Endothelial cell of umbilical vein (primary cell): Measurements from ENCODE around the gene AMIGO1. TPM values are rescaled to one million over a fixed set of nuclear protein-coding genes. Genes with fewer than 3 reads are reported as not detected.

Experiments
- BruUV-seq: library from RNA; stranded (reverse); fragments of 400-500 nt; replicated peaks from 2 replicates; lab custom pipeline; 2021; lab: Mats Ljungman, UMichigan
- CTCF ChIA-PET: fragments of 300-600, 350-600 bp; sonication (Branson Sonifier 250); formaldehyde crosslinking; loops from one replicate; lab custom pipeline; 2021; ENCODE audit warnings: antibody characterized with exemption, inconsistent platforms; lab: Charles Lee
- POLR2A ChIA-PET: fragments of 300-600, 350-600 bp; sonication (Branson Sonifier 250); formaldehyde crosslinking; loops from one replicate; lab custom pipeline; 2021; ENCODE audit warnings: antibody characterized with exemption, inconsistent platforms; lab: Charles Lee
- DNase-seq: peaks from one replicate; pipeline ENCODE4 v3.0.0-alpha.2; 2011; ENCODE audit warnings: low read depth, low spot score
- FAIRE-seq: peaks from 2 replicates; lab custom pipeline; 2011; peaks lifted over from hg19 to GRCh38; lab: Jason Lieb, UNC
- H2AFZ ChIP-seq: 2 replicates; pipeline ENCODE4 v1.6.0; 2012; ENCODE audit warnings: low read depth, low read length, control low read depth, inconsistent platforms
- H3K27ac ChIP-seq: 2 replicates; pipeline ENCODE4 v1.5.1; 2011; ENCODE audit warnings: low read depth, mild to moderate bottlenecking, control low read depth, low read length, moderate library complexity; ENCODE audit not compliant: insufficient read depth
- H3K27me3 ChIP-seq, 2 experiments: 2 replicates each; pipeline versions ENCODE4 v1.6.0 to v1.6.1; 2011; ENCODE audit warnings: low read length in 2 of 2, mixed read lengths in 1 of 2; ENCODE audit not compliant: control insufficient read depth in 2 of 2, insufficient read depth in 2 of 2
- H3K36me3 ChIP-seq, 2 experiments: 2 replicates in 1 of 2; 3 replicates in 1 of 2; pipeline ENCODE4 v1.5.1; 2011; ENCODE audit warnings: low read length in 2 of 2, mild to moderate bottlenecking in 1 of 2, moderate library complexity in 1 of 2; ENCODE audit not compliant: control insufficient read depth in 2 of 2, insufficient read depth in 2 of 2; ENCODE audit errors: extremely low read depth in 1 of 2
- H3K4me1 ChIP-seq: 3 replicates; pipeline ENCODE4 v1.5.1; 2011; ENCODE audit warnings: mild to moderate bottlenecking, low read length; ENCODE audit not compliant: control insufficient read depth, insufficient read depth; ENCODE audit errors: extremely low read depth
- H3K4me2 ChIP-seq: 2 replicates; pipeline ENCODE4 v1.6.1; 2011; ENCODE audit warnings: low read length, control low read depth, mixed read lengths; ENCODE audit not compliant: insufficient read depth
- H3K4me3 ChIP-seq, 3 experiments: fragments of 200-600 bp in 1 of 3; sonication (generic), shearing (Covaris generic) in 1 of 3; replicated peaks in 1 of 3; 2 replicates each; pipeline ENCODE4 v1.5.1; 2011 to 2016; ENCODE audit warnings: control low read depth in 3 of 3, low read length in 3 of 3, mild to moderate bottlenecking in 2 of 3, inconsistent platforms in 1 of 3, low read depth in 1 of 3, moderate library complexity in 1 of 3; ENCODE audit not compliant: insufficient read depth in 1 of 3
- H3K79me2 ChIP-seq: 2 replicates; pipeline ENCODE4 v1.6.0; 2012; ENCODE audit warnings: low read length, inconsistent platforms; ENCODE audit not compliant: control insufficient read depth, insufficient read depth
- H3K9ac ChIP-seq: replicated peaks from 2 replicates; pipeline ENCODE3; 2011; ENCODE audit warnings: low read length, control low read depth; ENCODE audit not compliant: insufficient read depth; ENCODE audit errors: extremely low read depth
- H3K9me1 ChIP-seq: replicated peaks from 3 replicates; pipeline ENCODE4 v1.6.0; 2011; ENCODE audit warnings: mild to moderate bottlenecking, low read length; ENCODE audit not compliant: control insufficient read depth, insufficient read depth; ENCODE audit errors: extremely low read depth
- H3K9me3 ChIP-seq: replicated peaks from 2 replicates; pipeline ENCODE4 v1.5.1; 2012; ENCODE audit warnings: low read length, inconsistent platforms; ENCODE audit not compliant: control insufficient read depth, insufficient read depth
- H4K20me1 ChIP-seq: replicated peaks from 2 replicates; pipeline ENCODE3; 2011; ENCODE audit warnings: mild to moderate bottlenecking, low read length; ENCODE audit not compliant: control insufficient read depth, insufficient read depth; ENCODE audit errors: extremely low read depth
- CTCF ChIP-seq, 2 donors: IDR thresholded peaks; 1 replicate in 1 of 2; 2 replicates in 1 of 2; pipeline ENCODE4 v1.5.1; 2011; ENCODE audit warnings: low read length in 2 of 2, mild to moderate bottlenecking in 2 of 2, moderate library complexity in 2 of 2, control low read depth in 1 of 2, inconsistent platforms in 1 of 2, low read depth in 1 of 2; ENCODE audit not compliant: insufficient read depth in 1 of 2; ENCODE audit errors: extremely low read depth in 1 of 2
- EZH2 ChIP-seq: IDR thresholded peaks from 2 replicates; pipeline ENCODE4 v1.6.1; 2012; ENCODE audit warnings: borderline replicate concordance, low read depth, mild to moderate bottlenecking, moderate library complexity, low read length, inconsistent platforms; ENCODE audit not compliant: severe bottlenecking
- FOS ChIP-seq: IDR thresholded peaks from 2 replicates; pipeline ENCODE4 v1.6.1; 2011; ENCODE audit warnings: mild to moderate bottlenecking, low read length, moderate library complexity, borderline replicate concordance; ENCODE audit not compliant: insufficient read depth
- GATA2 ChIP-seq: IDR thresholded peaks from 2 replicates; pipeline ENCODE4 v1.7.0; 2011; ENCODE audit warnings: low read depth, mild to moderate bottlenecking, moderate library complexity, mixed read lengths, low read length; ENCODE audit not compliant: insufficient read length, insufficient read depth
- JUN ChIP-seq: IDR thresholded peaks from 2 replicates; pipeline ENCODE4 v1.6.1; 2011; ENCODE audit warnings: borderline replicate concordance, low read depth; ENCODE audit not compliant: insufficient read length, insufficient read depth
- MAX ChIP-seq: IDR thresholded peaks from 2 replicates; pipeline ENCODE4 v1.6.1; 2011; ENCODE audit not compliant: insufficient read depth, insufficient read length
- MYC ChIP-seq: IDR thresholded peaks from one replicate; pipeline ENCODE4 v1.6.1; 2011; ENCODE audit warnings: mild to moderate bottlenecking, low read depth, low read length
- POLR2A ChIP-seq: IDR thresholded peaks from 2 replicates; pipeline ENCODE4 v1.6.1; 2012; ENCODE audit warnings: low read depth, mild to moderate bottlenecking, control low read depth, low read length
- POLR2AphosphoS5 ChIP-seq: IDR thresholded peaks from 2 replicates; pipeline ENCODE4 v1.6.1; 2012; ENCODE audit warnings: low read depth, mild to moderate bottlenecking, control low read depth, low read length, moderate library complexity; ENCODE audit not compliant: insufficient read depth
- dilution Hi-C: fragments of 300-500 bp; cut with MboI; formaldehyde crosslinking; loops from one replicate; pipeline ENCODE4 v1.15.0; 2019; ENCODE audit warnings: low sequenced_read_pairs; ENCODE audit not compliant: extremely low pct_ligation_motif_present
- intact Hi-C: fragments of 100-400 bp; cut with micrococcal nuclease; formaldehyde crosslinking; loops from one replicate; pipeline ENCODE4 v1.10.0; 2022
- polyA plus RNA-seq, 4 experiments: library from polyadenylated mRNA; depleted of rRNA in 3 of 4; stranded (reverse) in 3 of 4; unstranded in 1 of 4; fragments of >200 nt; gene quantifications; 2 replicates each; pipeline versions ENCODE4 v1.2.1 to v1.2.3, GENCODE V29; 2011 to 2012; ENCODE audit warnings: missing spikeins in 1 of 4
- total RNA-seq: library from RNA; stranded (reverse); gene quantifications from 2 replicates; pipeline ENCODE4 v1.2.3, GENCODE V29; 2021

The AMIGO1 gene
- total and polyA plus RNA-seq, 2 donors (not counting 3 experiments of a cell fraction or from before 2014, with no cell fraction given) = 0.80 to 0.88 TPM

- Histone ChIP-seq H3K9me1 (no peaks in the 10 kb centered on the region), H3K4me1 (peaks cover 15% of the 10 kb centered on the region), H3K4me2 (no peak overlapping the region), H3K9ac (no peak overlapping the region), H3K9me3 (no peaks in the 10 kb centered on the region), H2AFZ (no peak overlapping the region), H4K20me1 (no peaks in the 10 kb centered on the region), H3K4me3 (no peak overlapping the region), H3K27ac (no peak overlapping the region), H3K27me3 (no peaks in the 10 kb centered on the region), H3K36me3 (peaks cover 2 to 8% of the 10 kb centered on the region in 2 experiments), H3K79me2 (no peaks in the 10 kb centered on the region)
- dilution Hi-C loops = no loop called here
- TF ChIP-seq FOS = no peak
- no peak for TF ChIP-seq POLR2AphosphoS5
- no peak for TF ChIP-seq GATA2
- TF ChIP-seq EZH2 = no peak
- no peak for TF ChIP-seq CTCF (IDR thresholded peaks at IDR 0.05; ENCODE audit: extremely low read depth in 1 of 2, insufficient read depth in 1 of 2, low read depth in 1 of 2, low read length in 2 of 2)
- no peak for TF ChIP-seq POLR2A
- no peak for TF ChIP-seq MAX
- TF ChIP-seq JUN = no peak
- TF ChIP-seq MYC = no peak
- CTCF ChIA-PET = interaction anchor here (0.5 to 23.0 kb wide), 17 partner anchors 8 to 493 kb away, joined by 3 to 955 read pairs (median 5); partner anchors contain the start of genes AHCYL1, AMIGO1, GPR61 and PSRC1
- DNase-seq (no peak), FAIRE-seq (no peak)
- POLR2A ChIA-PET = interaction anchor here (1.5 kb wide), 1 partner anchor 41 kb away, joined by 4 read pairs; no protein-coding TSS in a partner anchor
- intact Hi-C loops = loop anchor here (2.0 kb wide), 1 partner anchor 41 kb away; no protein-coding TSS in a partner anchor
- BruUV-seq = no TSS peak
Observed at GRCh38 chr1:109491372-109491771, 18.2 kb downstream of the AMIGO1 start.
